ENCODE data around the gene SEMA6D.

DNA sequence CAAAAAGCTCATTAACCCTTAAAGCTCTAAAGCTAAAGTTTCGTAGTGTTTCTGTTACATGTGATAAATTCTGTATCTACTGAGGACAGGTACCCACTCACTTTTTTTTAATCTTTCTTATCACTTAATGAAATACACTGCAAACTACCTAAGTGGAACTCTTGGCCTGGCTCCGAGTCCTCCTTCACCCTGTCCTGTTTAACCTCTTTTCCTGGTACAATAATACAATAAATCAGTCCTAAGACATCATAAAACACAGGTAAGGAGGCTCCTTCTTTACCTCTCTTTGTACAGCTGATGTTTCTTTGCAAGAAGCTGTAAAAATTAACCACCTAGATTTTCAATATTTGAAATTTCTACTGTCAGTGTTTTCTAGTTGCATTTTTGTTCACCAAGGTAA is 15.8 kb downstream of the SEMA6D start:
- TF ChIP-seq POLR2A (IDR thresholded peaks at IDR 0.05; ENCODE audit: low read depth, low read length) (no peak), CTCF (IDR thresholded peaks at IDR 0.05; ENCODE audit: extremely low read depth in 1 of 2, insufficient read depth in 1 of 2, low read depth in 1 of 2, low read length in 2 of 2) (no peak)

Data from endothelial cell of umbilical vein (primary cell).